Right cardiac atrium (tissue), 5 donors: ENCODE measurements around the gene OR4C16. TPM values are rescaled to one million over a fixed set of nuclear protein-coding genes. Genes with fewer than 3 reads are reported as not detected.

Source experiments
- ATAC-seq, 2 donors: fragments of 200-7000 bp; cut with Tn5 transposase; one replicate each; pipeline versions ENCODE4 v1.8.0 to v1.9.1; 2020; ENCODE audit warnings: moderate library complexity in 2 of 2, mild to moderate bottlenecking in 1 of 2
- DNase-seq, 3 donors: peaks; one replicate each; pipeline ENCODE4 v3.0.0-alpha.2; 2020
- H3K27ac ChIP-seq: one replicate; pipeline ENCODE4 v1.5.1; 2013; ENCODE audit warnings: mild to moderate bottlenecking, low read length, control low read depth, moderate library complexity
- H3K27me3 ChIP-seq: one replicate; pipeline ENCODE4 v1.6.1; 2013; ENCODE audit not compliant: control insufficient read depth, insufficient read depth
- H3K4me1 ChIP-seq: one replicate; pipeline ENCODE4 v1.6.1; 2013; ENCODE audit warnings: low read length; ENCODE audit not compliant: control insufficient read depth, insufficient read depth
- H3K4me3 ChIP-seq: one replicate; pipeline ENCODE4 v1.5.1; 2013; ENCODE audit warnings: low read length, control low read depth
- H3K9me3 ChIP-seq: one replicate; pipeline ENCODE4 v1.6.1; 2013; ENCODE audit warnings: low read length; ENCODE audit not compliant: control insufficient read depth
- WGBS: extraction: QIAGEN DNeasy Blood & Tissue Kit; methylation state at CpG from one replicate; pipeline ENCODE4 v1.1.7; 2013; 5-methylcytosine and 5-hydroxymethylcytosine counted together
- intact Hi-C, 4 donors: fragments of 100-400 bp; cut with DNase I; formaldehyde crosslinking; loops; one replicate each; pipeline versions ENCODE4 v1.11.0 to v1.14.0; 2022 to 2023
- long read RNA-seq, 4 donors: library from polyadenylated mRNA; unstranded; transcript quantifications; one replicate each; pipeline ENCODE4 v2.0.0, GENCODE V29; 2020 to 2021
- polyA plus RNA-seq: library from polyadenylated mRNA; stranded (reverse); fragments of 200-250 nt; gene quantifications from one replicate; pipeline ENCODE4 v1.2.3, GENCODE V29; 2013
- total RNA-seq, 4 donors: library from RNA; stranded (reverse); fragmentation: NEBNext Ultra II Directional; extraction: Animal tissue kit (Norgen Biotek cat#: 25700); gene quantifications; one replicate each; pipeline ENCODE4 v1.2.1, GENCODE V29; 2021
- donor health status: healthy with polysubstance abuse.
- donor health status: DM: no; HTN: yes; CAD: no.
- donor health status: DM: no; HTN: no; CAD: no.
- donor health status: DM: no; HTN: yes; CAD: no; lungs with severe emphysema.
- donor health status: DM: yes; HTN: yes; CAD: no.

OR4C16 gene
- total RNA-seq (not detected), polyA plus RNA-seq (not detected)
- long read RNA-seq, donor 1, result 0 reads
- long read RNA-seq, donor 2, result 0 reads
- long read RNA-seq, donor 3, result 0 reads
- long read RNA-seq, donor 4, result 0 reads

GRCh38 chr11:55571828-55572227 lies at the start of gene OR4C16:
Gene OR4C16 (plus strand): TSS chr11:55572128. CDS start chr11:55572128, 0 bp downstream.
- ATAC-seq (no peak), DNase-seq (no peak)
- no peaks in the 10 kb centered on the region for H3K27me3 ChIP-seq
- H3K4me3 ChIP-seq, result no peak within 1 kb of the TSS
- 64% methylated on average over 3 of the region's 3 CpGs for WGBS
- no peaks in the 10 kb centered on the region for H3K4me1 ChIP-seq
- H3K27ac ChIP-seq, result no peak within 1 kb of the TSS
- H3K9me3 ChIP-seq, result no peaks in the 10 kb centered on the region
- intact Hi-C loops, result no loop called here

GRCh38 chr11:55554169-55554568 lies 17.8 kb upstream of the OR4C16 start, which contains the start of gene OR4C15:
Gene OR4C15 (plus strand): TSS chr11:55554469. CDS start chr11:55554469, 0 bp downstream.
- H3K4me1 ChIP-seq, result no peaks in the 10 kb centered on the region
- no peak within 1 kb of the TSS for H3K27ac ChIP-seq
- H3K9me3 ChIP-seq, result no peaks in the 10 kb centered on the region
- intact Hi-C loops, result loop anchor here in 1 of 4 donors (10.0 kb wide), 1 partner anchor 59 kb away; no protein-coding TSS in a partner anchor
- DNase-seq (no peak), ATAC-seq (no peak)
- H3K4me3 ChIP-seq, result no peak within 1 kb of the TSS
- no peaks in the 10 kb centered on the region for H3K27me3 ChIP-seq

GRCh38 chr11:55572548-55572947 lies 620 bp downstream of the OR4C16 start:
- no peaks in the 10 kb centered on the region for H3K4me1 ChIP-seq
- no peaks in the 10 kb centered on the region for H3K9me3 ChIP-seq
- no peak overlapping the region for H3K27ac ChIP-seq
- no peak overlapping the region for H3K4me3 ChIP-seq
- DNase-seq, result no peak
- H3K27me3 ChIP-seq, result no peaks in the 10 kb centered on the region
- WGBS, result 26% methylated on average over 1 of the region's 1 CpG
- no peak for ATAC-seq
- intact Hi-C loops, result no loop called here

GRCh38 chr11:55607545-55607944 lies 35.6 kb downstream of the OR4C16 start, which contains the start of gene OR4C11:
Gene OR4C11 (minus strand): TSS chr11:55607645. CDS start chr11:55604373, 3,272 bp downstream.
- no peak within 1 kb of the TSS for H3K4me3 ChIP-seq
- 45% methylated on average over 2 of the region's 2 CpGs for WGBS
- no peaks in the 10 kb centered on the region for H3K4me1 ChIP-seq
- H3K27ac ChIP-seq, result no peak within 1 kb of the TSS
- intact Hi-C loops, result no loop called here
- no peaks in the 10 kb centered on the region for H3K27me3 ChIP-seq
- ATAC-seq (no peak), DNase-seq (no peak)
- H3K9me3 ChIP-seq, result no peaks in the 10 kb centered on the region

Other genes starting within 250 kb of the OR4C16 start
- not detected for gene OR4A16, start 228.9 kb upstream of the OR4C16 start, total RNA-seq
- gene OR4A16, start 228.9 kb upstream of the OR4C16 start, polyA plus RNA-seq, result not detected
- gene OR4A15, start 204.2 kb upstream of the OR4C16 start, total RNA-seq, result not detected
- gene OR4A15, start 204.2 kb upstream of the OR4C16 start, polyA plus RNA-seq, result not detected
- not detected for gene OR4C15, start 17.7 kb upstream of the OR4C16 start, total RNA-seq
- not detected for gene OR4C15, start 17.7 kb upstream of the OR4C16 start, polyA plus RNA-seq
- not detected for gene OR4C11, start 35.5 kb downstream of the OR4C16 start, total RNA-seq
- gene OR4C11, start 35.5 kb downstream of the OR4C16 start, polyA plus RNA-seq, result not detected
- not detected for gene OR4P4, start 63.0 kb downstream of the OR4C16 start, total RNA-seq
- gene OR4P4, start 63.0 kb downstream of the OR4C16 start, polyA plus RNA-seq, result not detected
- gene OR4S2, start 76.2 kb downstream of the OR4C16 start, total RNA-seq, result not detected
- not detected for gene OR4S2, start 76.2 kb downstream of the OR4C16 start, polyA plus RNA-seq
- gene OR4C6, start 90.1 kb downstream of the OR4C16 start, total RNA-seq, result not detected
- not detected for gene OR4C6, start 90.1 kb downstream of the OR4C16 start, polyA plus RNA-seq
- not detected for gene OR5D13, start 201.3 kb downstream of the OR4C16 start, total RNA-seq
- not detected for gene OR5D13, start 201.3 kb downstream of the OR4C16 start, polyA plus RNA-seq
- gene OR5D14, start 223.4 kb downstream of the OR4C16 start, total RNA-seq, result not detected
- not detected for gene OR5D14, start 223.4 kb downstream of the OR4C16 start, polyA plus RNA-seq
- not detected for gene OR5L1, start 239.2 kb downstream of the OR4C16 start, total RNA-seq
- not detected for gene OR5L1, start 239.2 kb downstream of the OR4C16 start, polyA plus RNA-seq
- gene OR5D18, start 247.5 kb downstream of the OR4C16 start, total RNA-seq, result not detected
- gene OR5D18, start 247.5 kb downstream of the OR4C16 start, polyA plus RNA-seq, result not detected